ENCODE results near the gene PPARA. TPM values are rescaled to one million over a fixed set of nuclear protein-coding genes. Genes with fewer than 3 reads are reported as not detected.
A peak's percentile ranks its signal among the peaks of the same experiment; 100 is the strongest.
"Not testable (repeated sequence)": the region's sequence is repeated elsewhere in the genome, so short reads cannot be mapped to it uniquely, and the experiment has no call there.

The PPARA gene
- total RNA-seq, 1 experiment from 2014 or later, result 7.7 TPM

- Histone ChIP-seq H3K36me3 (ENCODE audit: low read depth, low read length) (no peaks in the 10 kb centered on the region), H4K20me1 (ENCODE audit: low read length) (no peaks in the 10 kb centered on the region), H3K9ac (ENCODE audit: low read length) (no peak overlapping the region), H3K4me2 (ENCODE audit: low read length) (no peak overlapping the region), H3F3A (ENCODE audit: low read length, unreplicated experiment) (no peaks in the 10 kb centered on the region), H3K79me2 (ENCODE audit: low read length) (no peaks in the 10 kb centered on the region), H2AFZ (ENCODE audit: low read length) (no peak overlapping the region), H3K9me2 (replicated peaks; ENCODE audit: low read length) (no peaks in the 10 kb centered on the region), H3K27ac (ENCODE audit: low read length) (no peak overlapping the region), H3K4me1 (ENCODE audit: insufficient read depth, low read length) (peaks cover 7% of the 10 kb centered on the region; the same call in 1 of the 2 replicates), H3K9me3 (ENCODE audit: low read length) (no peaks in the 10 kb centered on the region), H3K4me3 (ENCODE audit: low read length) (no peak overlapping the region), H3K27me3 (ENCODE audit: low read length) (no peaks in the 10 kb centered on the region)
- intact Hi-C loops (cut with micrococcal nuclease), result no loop called here
- no peak for TF ChIP-seq CTCF (conservative IDR thresholded peaks at IDR 0.05; ENCODE audit: low read depth, low read length)
- TF ChIP-seq EZH2phosphoT487 (IDR thresholded peaks at IDR 0.05; ENCODE audit: borderline replicate concordance, low read length), result no peak
- no peak for TF ChIP-seq EZH2 (IDR thresholded peaks at IDR 0.05; ENCODE audit: low read length, unreplicated experiment)
- no peak for ATAC-seq
- ChIA-PET POLR2A (ENCODE audit: unreplicated experiment) (no interaction called here), CTCF (no interaction called here)
- no peak for DNase-seq
- BruUV-seq (replicated peaks), result no TSS peak
These were observed 21.7 kb upstream of the PPARA start for GRCh38 chr22:46128606-46129005.

GRCh38 chr22:46129390-46130041, 20.8 kb upstream of the PPARA start:
- Histone ChIP-seq H3K36me3 (ENCODE audit: low read depth, low read length) (no peaks in the 10 kb centered on the region), H3K27me3 (ENCODE audit: low read length) (no peaks in the 10 kb centered on the region), H3K4me1 (ENCODE audit: insufficient read depth, low read length) (peaks cover 7% of the 10 kb centered on the region; the same call in 1 of the 2 replicates), H3K79me2 (ENCODE audit: low read length) (no peaks in the 10 kb centered on the region), H3K9me3 (ENCODE audit: low read length) (no peaks in the 10 kb centered on the region), H3K9ac (ENCODE audit: low read length) (no peak overlapping the region), H2AFZ (ENCODE audit: low read length) (no peak overlapping the region), H3K27ac (ENCODE audit: low read length) (no peak overlapping the region), H4K20me1 (ENCODE audit: low read length) (no peaks in the 10 kb centered on the region), H3F3A (ENCODE audit: low read length, unreplicated experiment) (no peaks in the 10 kb centered on the region), H3K9me2 (replicated peaks; ENCODE audit: low read length) (no peaks in the 10 kb centered on the region), H3K4me3 (ENCODE audit: low read length) (no peak overlapping the region), H3K4me2 (ENCODE audit: low read length) (no peak overlapping the region)
- no peak for TF ChIP-seq EZH2 (IDR thresholded peaks at IDR 0.05; ENCODE audit: low read length, unreplicated experiment)
- no peak for TF ChIP-seq CTCF (conservative IDR thresholded peaks at IDR 0.05; ENCODE audit: low read depth, low read length)
- TF ChIP-seq EZH2phosphoT487 (IDR thresholded peaks at IDR 0.05; ENCODE audit: borderline replicate concordance, low read length), result no peak
- no TSS peak for BruUV-seq (replicated peaks)
- CTCF ChIA-PET, result no interaction called here
- DNase-seq, result no peak
- no peak for ATAC-seq
- intact Hi-C loops (cut with micrococcal nuclease), result no loop called here
- POLR2A ChIA-PET (ENCODE audit: unreplicated experiment), result no interaction called here

- Histone ChIP-seq H3K9me3 (ENCODE audit: low read length) (no peaks in the 10 kb centered on the region), H3K9me2 (replicated peaks; ENCODE audit: low read length) (no peaks in the 10 kb centered on the region), H3K9ac (ENCODE audit: low read length) (no peak overlapping the region), H3K27ac (ENCODE audit: low read length) (no peak overlapping the region), H3K4me1 (ENCODE audit: insufficient read depth, low read length) (peaks cover 6% of the 10 kb centered on the region; the same call in 1 of the 2 replicates), H3K36me3 (ENCODE audit: low read depth, low read length) (no peaks in the 10 kb centered on the region), H2AFZ (ENCODE audit: low read length) (no peak overlapping the region), H3K27me3 (ENCODE audit: low read length) (no peaks in the 10 kb centered on the region), H3K4me3 (ENCODE audit: low read length) (no peak overlapping the region), H3K4me2 (ENCODE audit: low read length) (no peak overlapping the region), H3F3A (ENCODE audit: low read length, unreplicated experiment) (no peaks in the 10 kb centered on the region), H3K79me2 (ENCODE audit: low read length) (no peaks in the 10 kb centered on the region), H4K20me1 (ENCODE audit: low read length) (no peaks in the 10 kb centered on the region)
- ATAC-seq (no peak), DNase-seq (no peak)
- BruUV-seq (replicated peaks), result no TSS peak
- intact Hi-C loops (cut with micrococcal nuclease), result no loop called here
- CTCF ChIA-PET, result no interaction called here
- POLR2A ChIA-PET (ENCODE audit: unreplicated experiment), result no interaction called here
- peak; percentile 46 for TF ChIP-seq CTCF (conservative IDR thresholded peaks at IDR 0.05; ENCODE audit: low read depth, low read length)
- TF ChIP-seq EZH2 (IDR thresholded peaks at IDR 0.05; ENCODE audit: low read length, unreplicated experiment), result no peak
- no peak for TF ChIP-seq EZH2phosphoT487 (IDR thresholded peaks at IDR 0.05; ENCODE audit: borderline replicate concordance, low read length)
These were observed 19.2 kb upstream of the PPARA start for GRCh38 chr22:46131151-46131587.

GRCh38 chr22:46132193-46132829, 18.0 kb upstream of the PPARA start:
- H3F3A ChIP-seq (ENCODE audit: low read length, unreplicated experiment); H3K9me3 ChIP-seq (ENCODE audit: low read length); H3K79me2 ChIP-seq (ENCODE audit: low read length); H3K27ac ChIP-seq (ENCODE audit: low read length); intact Hi-C loops (cut with micrococcal nuclease); H3K4me2 ChIP-seq (ENCODE audit: low read length); H3K4me1 ChIP-seq (ENCODE audit: insufficient read depth, low read length); POLR2A ChIA-PET (ENCODE audit: unreplicated experiment); H3K4me3 ChIP-seq (ENCODE audit: low read length); H4K20me1 ChIP-seq (ENCODE audit: low read length); H2AFZ ChIP-seq (ENCODE audit: low read length); DNase-seq; BruUV-seq (replicated peaks); ATAC-seq; H3K9ac ChIP-seq (ENCODE audit: low read length); H3K9me2 ChIP-seq (replicated peaks; ENCODE audit: low read length); H3K27me3 ChIP-seq (ENCODE audit: low read length); CTCF ChIA-PET; H3K36me3 ChIP-seq (ENCODE audit: low read depth, low read length): not testable (repeated sequence)
